Measurements from ENCODE around the gene SEMA6B.

Gene SEMA6B

GRCh38 chr19:4516939-4517300, 42.6 kb downstream of the SEMA6B start:
- Histone ChIP-seq H3K9me3 (ENCODE audit: control insufficient read depth, insufficient read depth, low read length) (no peaks in the 10 kb centered on the region), H3K4me1 (ENCODE audit: control insufficient read depth, insufficient read depth, low read length) (no peaks in the 10 kb centered on the region), H3K27me3 (ENCODE audit: control insufficient read depth, insufficient read depth, low read length) (peaks cover 2% of the 10 kb centered on the region), H3K4me3 (ENCODE audit: low read depth, low read length) (no peak overlapping the region), H3K36me3 (ENCODE audit: control insufficient read depth, insufficient read depth, low read length) (no peaks in the 10 kb centered on the region), H3K9ac (ENCODE audit: low read depth, low read length) (no peak overlapping the region)

- no peak overlapping the region for H3K4me3 ChIP-seq (ENCODE audit: low read depth, low read length)
- no peak overlapping the region for H3K9ac ChIP-seq (ENCODE audit: low read depth, low read length)
- peaks cover 6% of the 10 kb centered on the region for H3K27me3 ChIP-seq (ENCODE audit: control insufficient read depth, insufficient read depth, low read length)
- H3K36me3 ChIP-seq (ENCODE audit: control insufficient read depth, insufficient read depth, low read length) = no peaks in the 10 kb centered on the region
- no peaks in the 10 kb centered on the region for H3K9me3 ChIP-seq (ENCODE audit: control insufficient read depth, insufficient read depth, low read length)
- H3K4me1 ChIP-seq (ENCODE audit: control insufficient read depth, insufficient read depth, low read length) = no peaks in the 10 kb centered on the region
Measured at GRCh38 chr19:4516199-4516938, 43.1 kb downstream of the SEMA6B start.

- H3K9me3 ChIP-seq (ENCODE audit: control insufficient read depth, insufficient read depth, low read length) = no peaks in the 10 kb centered on the region
Measured at GRCh38 chr19:4515732-4516131, 43.8 kb downstream of the SEMA6B start.

GRCh38 chr19:4513248-4513647, 46.2 kb downstream of the SEMA6B start:
- Histone ChIP-seq H3K27me3 (ENCODE audit: control insufficient read depth, insufficient read depth, low read length) (peaks cover 13% of the 10 kb centered on the region), H3K4me1 (ENCODE audit: control insufficient read depth, insufficient read depth, low read length) (no peaks in the 10 kb centered on the region), H3K9ac (ENCODE audit: low read depth, low read length) (no peak overlapping the region), H3K36me3 (ENCODE audit: control insufficient read depth, insufficient read depth, low read length) (no peaks in the 10 kb centered on the region), H3K4me3 (ENCODE audit: low read depth, low read length) (no peak overlapping the region), H3K9me3 (ENCODE audit: control insufficient read depth, insufficient read depth, low read length) (no peaks in the 10 kb centered on the region)

More at GRCh38 chr19:4515732-4516131, 43.8 kb downstream of the SEMA6B start:
- H3K4me1 ChIP-seq (ENCODE audit: control insufficient read depth, insufficient read depth, low read length) = no peaks in the 10 kb centered on the region
- H3K9ac ChIP-seq (ENCODE audit: low read depth, low read length) = no peak overlapping the region
- H3K36me3 ChIP-seq (ENCODE audit: control insufficient read depth, insufficient read depth, low read length) = no peaks in the 10 kb centered on the region
- no peak overlapping the region for H3K4me3 ChIP-seq (ENCODE audit: low read depth, low read length)
- H3K27me3 ChIP-seq (ENCODE audit: control insufficient read depth, insufficient read depth, low read length) = peaks cover 12% of the 10 kb centered on the region

GRCh38 chr19:4512070-4512469, 47.4 kb downstream of the SEMA6B start:
- no peaks in the 10 kb centered on the region for H3K36me3 ChIP-seq (ENCODE audit: control insufficient read depth, insufficient read depth, low read length)
- no peaks in the 10 kb centered on the region for H3K9me3 ChIP-seq (ENCODE audit: control insufficient read depth, insufficient read depth, low read length)
- no peaks in the 10 kb centered on the region for H3K4me1 ChIP-seq (ENCODE audit: control insufficient read depth, insufficient read depth, low read length)
- H3K9ac ChIP-seq (ENCODE audit: low read depth, low read length) = no peak overlapping the region
- peaks cover 13% of the 10 kb centered on the region for H3K27me3 ChIP-seq (ENCODE audit: control insufficient read depth, insufficient read depth, low read length)
- no peak overlapping the region for H3K4me3 ChIP-seq (ENCODE audit: low read depth, low read length)

GRCh38 chr19:4511300-4512054, 48.0 kb downstream of the SEMA6B start:
- Histone ChIP-seq H3K4me3 (ENCODE audit: low read depth, low read length) (no peak overlapping the region), H3K4me1 (ENCODE audit: control insufficient read depth, insufficient read depth, low read length) (no peaks in the 10 kb centered on the region), H3K9ac (ENCODE audit: low read depth, low read length) (no peak overlapping the region), H3K9me3 (ENCODE audit: control insufficient read depth, insufficient read depth, low read length) (no peaks in the 10 kb centered on the region), H3K27me3 (ENCODE audit: control insufficient read depth, insufficient read depth, low read length) (peaks cover 13% of the 10 kb centered on the region), H3K36me3 (ENCODE audit: control insufficient read depth, insufficient read depth, low read length) (no peaks in the 10 kb centered on the region)

- Histone ChIP-seq H3K27me3 (ENCODE audit: control insufficient read depth, insufficient read depth, low read length) (peaks cover 13% of the 10 kb centered on the region), H3K36me3 (ENCODE audit: control insufficient read depth, insufficient read depth, low read length) (peaks cover 2% of the 10 kb centered on the region), H3K9me3 (ENCODE audit: control insufficient read depth, insufficient read depth, low read length) (no peaks in the 10 kb centered on the region), H3K4me3 (ENCODE audit: low read depth, low read length) (no peak overlapping the region), H3K9ac (ENCODE audit: low read depth, low read length) (no peak overlapping the region), H3K4me1 (ENCODE audit: control insufficient read depth, insufficient read depth, low read length) (no peaks in the 10 kb centered on the region)
Measured at GRCh38 chr19:4510435-4511255, 48.8 kb downstream of the SEMA6B start.

GRCh38 chr19:4508698-4509097, 50.8 kb downstream of the SEMA6B start:
- peaks cover 13% of the 10 kb centered on the region for H3K27me3 ChIP-seq (ENCODE audit: control insufficient read depth, insufficient read depth, low read length)
- no peaks in the 10 kb centered on the region for H3K9me3 ChIP-seq (ENCODE audit: control insufficient read depth, insufficient read depth, low read length)
- H3K36me3 ChIP-seq (ENCODE audit: control insufficient read depth, insufficient read depth, low read length) = peaks cover 13% of the 10 kb centered on the region
- no peak overlapping the region for H3K9ac ChIP-seq (ENCODE audit: low read depth, low read length)
- no peaks in the 10 kb centered on the region for H3K4me1 ChIP-seq (ENCODE audit: control insufficient read depth, insufficient read depth, low read length)
- H3K4me3 ChIP-seq (ENCODE audit: low read depth, low read length) = no peak overlapping the region

GRCh38 chr19:4507804-4508203, 51.7 kb downstream of the SEMA6B start:
- Histone ChIP-seq H3K4me1 (ENCODE audit: control insufficient read depth, insufficient read depth, low read length) (no peaks in the 10 kb centered on the region), H3K36me3 (ENCODE audit: control insufficient read depth, insufficient read depth, low read length) (peaks cover 22% of the 10 kb centered on the region), H3K4me3 (ENCODE audit: low read depth, low read length) (no peak overlapping the region), H3K27me3 (ENCODE audit: control insufficient read depth, insufficient read depth, low read length) (peaks cover 11% of the 10 kb centered on the region), H3K9me3 (ENCODE audit: control insufficient read depth, insufficient read depth, low read length) (no peaks in the 10 kb centered on the region), H3K9ac (ENCODE audit: low read depth, low read length) (no peak overlapping the region)

GRCh38 chr19:4507150-4507452, 52.4 kb downstream of the SEMA6B start:
- Histone ChIP-seq H3K27me3 (ENCODE audit: control insufficient read depth, insufficient read depth, low read length) (peaks cover 11% of the 10 kb centered on the region), H3K36me3 (ENCODE audit: control insufficient read depth, insufficient read depth, low read length) (peaks cover 29% of the 10 kb centered on the region), H3K4me1 (ENCODE audit: control insufficient read depth, insufficient read depth, low read length) (no peaks in the 10 kb centered on the region), H3K9me3 (ENCODE audit: control insufficient read depth, insufficient read depth, low read length) (no peaks in the 10 kb centered on the region), H3K4me3 (ENCODE audit: low read depth, low read length) (no peak overlapping the region), H3K9ac (ENCODE audit: low read depth, low read length) (no peak overlapping the region)

- H3K4me1 ChIP-seq (ENCODE audit: control insufficient read depth, insufficient read depth, low read length) = no peaks in the 10 kb centered on the region
- no peaks in the 10 kb centered on the region for H3K9me3 ChIP-seq (ENCODE audit: control insufficient read depth, insufficient read depth, low read length)
- H3K4me3 ChIP-seq (ENCODE audit: low read depth, low read length) = no peak overlapping the region
- H3K27me3 ChIP-seq (ENCODE audit: control insufficient read depth, insufficient read depth, low read length) = peaks cover 7% of the 10 kb centered on the region
- H3K36me3 ChIP-seq (ENCODE audit: control insufficient read depth, insufficient read depth, low read length) = peaks cover 33% of the 10 kb centered on the region
- H3K9ac ChIP-seq (ENCODE audit: low read depth, low read length) = no peak overlapping the region
Measured at GRCh38 chr19:4506449-4507149, 52.9 kb downstream of the SEMA6B start.
